Measurements from ENCODE around the gene GRIA1. TPM values are rescaled to one million over a fixed set of nuclear protein-coding genes. Genes with fewer than 3 reads are reported as not detected.

GRIA1 gene
- total and polyA plus RNA-seq, 2 donors (not counting 1 experiment from before 2014, with no cell fraction given), result not detected

- Histone ChIP-seq H4K20me1 (ENCODE audit: control insufficient read depth, insufficient read depth, low read length, poor library complexity, severe bottlenecking) (no peaks in the 10 kb centered on the region), H3K9me3 (ENCODE audit: control extremely low read depth in 1 of 3, control insufficient read depth in 2 of 3, insufficient read depth in 1 of 3, low read length in 2 of 3) (peaks cover 0 to 8% (median 0%) of the 10 kb centered on the region in 3 donors), H3K27me3 (replicated peaks in 1 of 4; ENCODE audit: control extremely low read depth in 1 of 4, control insufficient read depth in 3 of 4, insufficient read depth in 4 of 4, low read length in 3 of 4) (no peaks in the 10 kb centered on the region), H3K36me3 (replicated peaks in 1 of 2; ENCODE audit: control extremely low read depth in 1 of 2, control insufficient read depth in 1 of 2, extremely low read depth in 1 of 2, insufficient read depth in 2 of 2, low read length in 1 of 2) (no peaks in the 10 kb centered on the region), H3K9ac (ENCODE audit: low read length) (no peak overlapping the region), H2AFZ (ENCODE audit: insufficient read depth, low read depth, low read length, poor library complexity, severe bottlenecking) (no peak overlapping the region), H3K4me3 (ENCODE audit: control extremely low read depth in 1 of 5, extremely low read depth in 1 of 5, insufficient read depth in 1 of 5, low read depth in 2 of 5, low read length in 4 of 5) (no peak overlapping the region), H3K4me2 (replicated peaks; ENCODE audit: low read depth, low read length, poor library complexity, severe bottlenecking) (no peak overlapping the region), H3K4me1 (ENCODE audit: control insufficient read depth in 2 of 2, insufficient read depth in 2 of 2, low read length in 2 of 2) (no peaks in the 10 kb centered on the region), H3K27ac (ENCODE audit: low read length in 2 of 2) (no peak overlapping the region), H3K79me2 (ENCODE audit: control insufficient read depth, insufficient read depth, low read length) (no peaks in the 10 kb centered on the region)
- Mint-ChIP-seq H3K27me3 (no peaks in the 10 kb centered on the region), H3K4me3 (no peak overlapping the region), H3K9me3 (ENCODE audit: insufficient read depth) (peaks cover 3% of the 10 kb centered on the region), H3K27ac (no peak overlapping the region), H3K4me1 (no peaks in the 10 kb centered on the region)
- DNase-seq, result no peak
- no peak for ATAC-seq (ENCODE audit: low read depth)
- ChIA-PET CTCF (no interaction called here), POLR2A (no interaction called here)
- WGBS (ENCODE audit: insufficient coverage), result 100% methylated on average over 2 of the region's 2 CpGs
- intact Hi-C loops (cut with micrococcal nuclease), result no loop called here
- no peak for TF ChIP-seq EZH2 (IDR thresholded peaks at IDR 0.05; ENCODE audit: borderline replicate concordance, insufficient read depth, low read depth, low read length, poor library complexity, severe bottlenecking)
- TF ChIP-seq, protein P1, sequence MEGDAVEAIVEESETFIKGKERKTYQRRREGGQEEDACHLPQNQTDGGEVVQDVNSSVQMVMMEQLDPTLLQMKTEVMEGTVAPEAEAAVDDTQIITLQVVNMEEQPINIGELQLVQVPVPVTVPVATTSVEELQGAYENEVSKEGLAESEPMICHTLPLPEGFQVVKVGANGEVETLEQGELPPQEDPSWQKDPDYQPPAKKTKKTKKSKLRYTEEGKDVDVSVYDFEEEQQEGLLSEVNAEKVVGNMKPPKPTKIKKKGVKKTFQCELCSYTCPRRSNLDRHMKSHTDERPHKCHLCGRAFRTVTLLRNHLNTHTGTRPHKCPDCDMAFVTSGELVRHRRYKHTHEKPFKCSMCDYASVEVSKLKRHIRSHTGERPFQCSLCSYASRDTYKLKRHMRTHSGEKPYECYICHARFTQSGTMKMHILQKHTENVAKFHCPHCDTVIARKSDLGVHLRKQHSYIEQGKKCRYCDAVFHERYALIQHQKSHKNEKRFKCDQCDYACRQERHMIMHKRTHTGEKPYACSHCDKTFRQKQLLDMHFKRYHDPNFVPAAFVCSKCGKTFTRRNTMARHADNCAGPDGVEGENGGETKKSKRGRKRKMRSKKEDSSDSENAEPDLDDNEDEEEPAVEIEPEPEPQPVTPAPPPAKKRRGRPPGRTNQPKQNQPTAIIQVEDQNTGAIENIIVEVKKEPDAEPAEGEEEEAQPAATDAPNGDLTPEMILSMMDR (IDR thresholded peaks at IDR 0.05), result no peak
Measured at GRCh38 chr5:153756540-153756939, 266.1 kb downstream of the GRIA1 start.

GRCh38 chr5:153765987-153766386 lies 275.5 kb downstream of the GRIA1 start:
- H3K9ac ChIP-seq (ENCODE audit: low read length), result no peak overlapping the region
- no peaks in the 10 kb centered on the region for H3K79me2 ChIP-seq (ENCODE audit: control insufficient read depth, insufficient read depth, low read length)
- H3K27ac Mint-ChIP-seq, result no peak overlapping the region
- H3K4me1 Mint-ChIP-seq, result no peaks in the 10 kb centered on the region
- CTCF ChIA-PET, result no interaction called here
- no peaks in the 10 kb centered on the region for H4K20me1 ChIP-seq (ENCODE audit: control insufficient read depth, insufficient read depth, low read length, poor library complexity, severe bottlenecking)
- H3K27ac ChIP-seq (ENCODE audit: low read length in 2 of 2), result no peak overlapping the region
- no peaks in the 10 kb centered on the region for H3K27me3 ChIP-seq (replicated peaks in 1 of 4; ENCODE audit: control extremely low read depth in 1 of 4, control insufficient read depth in 3 of 4, insufficient read depth in 4 of 4, low read length in 3 of 4)
- intact Hi-C loops (cut with micrococcal nuclease), result no loop called here
- H3K36me3 ChIP-seq (replicated peaks in 1 of 2; ENCODE audit: control extremely low read depth in 1 of 2, control insufficient read depth in 1 of 2, extremely low read depth in 1 of 2, insufficient read depth in 2 of 2, low read length in 1 of 2), result no peaks in the 10 kb centered on the region
- no peak for ATAC-seq (ENCODE audit: low read depth)
- WGBS (ENCODE audit: insufficient coverage), result no CpG with 5 or more reads among the region's 1 CpG
- H3K4me2 ChIP-seq (replicated peaks; ENCODE audit: low read depth, low read length, poor library complexity, severe bottlenecking), result no peak overlapping the region
- no peaks in the 10 kb centered on the region for H3K4me1 ChIP-seq (ENCODE audit: control insufficient read depth in 2 of 2, insufficient read depth in 2 of 2, low read length in 2 of 2)
- H3K4me3 Mint-ChIP-seq, result no peak overlapping the region
- H3K4me3 ChIP-seq (ENCODE audit: control extremely low read depth in 1 of 5, extremely low read depth in 1 of 5, insufficient read depth in 1 of 5, low read depth in 2 of 5, low read length in 4 of 5), result no peak overlapping the region
- H3K27me3 Mint-ChIP-seq, result no peaks in the 10 kb centered on the region
- H2AFZ ChIP-seq (ENCODE audit: insufficient read depth, low read depth, low read length, poor library complexity, severe bottlenecking), result no peak overlapping the region
- no peak for DNase-seq
- POLR2A ChIA-PET, result no interaction called here
- peaks cover 0 to 2% (median 0%) of the 10 kb centered on the region in 3 donors for H3K9me3 ChIP-seq (ENCODE audit: control extremely low read depth in 1 of 3, control insufficient read depth in 2 of 3, insufficient read depth in 1 of 3, low read length in 2 of 3)
- no peak for TF ChIP-seq EZH2 (IDR thresholded peaks at IDR 0.05; ENCODE audit: borderline replicate concordance, insufficient read depth, low read depth, low read length, poor library complexity, severe bottlenecking)
- TF ChIP-seq, protein P1 (IDR thresholded peaks at IDR 0.05), result no peak
- H3K9me3 Mint-ChIP-seq (ENCODE audit: insufficient read depth), result peaks cover under 1% of the 10 kb centered on the region

Measured in B cell (primary cell).